Measurements from ENCODE around the gene RUNX1.

DNA sequence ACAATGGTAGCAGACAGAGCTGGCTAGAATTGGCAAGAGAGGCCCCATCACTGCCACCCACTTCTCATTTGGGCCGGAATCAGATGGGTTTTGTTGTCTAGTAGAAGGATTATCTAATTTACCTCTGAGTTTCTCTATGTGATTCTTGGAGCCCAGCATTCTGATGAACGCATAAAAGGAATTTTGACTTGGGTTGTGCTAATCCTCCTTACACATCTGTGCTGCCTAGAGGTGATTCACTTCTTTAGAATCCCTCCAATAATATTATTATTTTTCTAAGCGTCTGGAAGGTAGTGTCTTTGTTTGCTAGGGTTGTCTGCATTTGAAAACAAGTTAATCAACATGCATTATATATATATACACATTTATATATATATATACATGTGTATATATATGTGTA, 118.1 kb downstream of the RUNX1 start:
- TF ChIP-seq CTCF (IDR thresholded peaks at IDR 0.05 in 2 of 3, conservative IDR thresholded peaks at IDR 0.05 in 1 of 3; ENCODE audit: control insufficient read depth in 2 of 3, extremely low read depth in 1 of 3, insufficient read depth in 1 of 3, low read depth in 3 of 3, low read length in 3 of 3) (no peak), CHD4 (IDR thresholded peaks at IDR 0.05) (no peak), CHD1 (IDR thresholded peaks at IDR 0.05; ENCODE audit: low read depth, low read length) (no peak), POLR2AphosphoS5 (IDR thresholded peaks at IDR 0.05; ENCODE audit: low read length) (no peak), NFIC (IDR thresholded peaks at IDR 0.05; ENCODE audit: low read depth, low read length) (no peak), ZNF24 (IDR thresholded peaks at IDR 0.05) (no peak), BHLHE40 (IDR thresholded peaks at IDR 0.05; ENCODE audit: borderline replicate concordance in 1 of 2, low read depth in 2 of 2, low read length in 1 of 2) (no peak), GABPA (IDR thresholded peaks at IDR 0.05; ENCODE audit: low read depth) (no peak)
- TF ChIP-seq, protein P1, sequence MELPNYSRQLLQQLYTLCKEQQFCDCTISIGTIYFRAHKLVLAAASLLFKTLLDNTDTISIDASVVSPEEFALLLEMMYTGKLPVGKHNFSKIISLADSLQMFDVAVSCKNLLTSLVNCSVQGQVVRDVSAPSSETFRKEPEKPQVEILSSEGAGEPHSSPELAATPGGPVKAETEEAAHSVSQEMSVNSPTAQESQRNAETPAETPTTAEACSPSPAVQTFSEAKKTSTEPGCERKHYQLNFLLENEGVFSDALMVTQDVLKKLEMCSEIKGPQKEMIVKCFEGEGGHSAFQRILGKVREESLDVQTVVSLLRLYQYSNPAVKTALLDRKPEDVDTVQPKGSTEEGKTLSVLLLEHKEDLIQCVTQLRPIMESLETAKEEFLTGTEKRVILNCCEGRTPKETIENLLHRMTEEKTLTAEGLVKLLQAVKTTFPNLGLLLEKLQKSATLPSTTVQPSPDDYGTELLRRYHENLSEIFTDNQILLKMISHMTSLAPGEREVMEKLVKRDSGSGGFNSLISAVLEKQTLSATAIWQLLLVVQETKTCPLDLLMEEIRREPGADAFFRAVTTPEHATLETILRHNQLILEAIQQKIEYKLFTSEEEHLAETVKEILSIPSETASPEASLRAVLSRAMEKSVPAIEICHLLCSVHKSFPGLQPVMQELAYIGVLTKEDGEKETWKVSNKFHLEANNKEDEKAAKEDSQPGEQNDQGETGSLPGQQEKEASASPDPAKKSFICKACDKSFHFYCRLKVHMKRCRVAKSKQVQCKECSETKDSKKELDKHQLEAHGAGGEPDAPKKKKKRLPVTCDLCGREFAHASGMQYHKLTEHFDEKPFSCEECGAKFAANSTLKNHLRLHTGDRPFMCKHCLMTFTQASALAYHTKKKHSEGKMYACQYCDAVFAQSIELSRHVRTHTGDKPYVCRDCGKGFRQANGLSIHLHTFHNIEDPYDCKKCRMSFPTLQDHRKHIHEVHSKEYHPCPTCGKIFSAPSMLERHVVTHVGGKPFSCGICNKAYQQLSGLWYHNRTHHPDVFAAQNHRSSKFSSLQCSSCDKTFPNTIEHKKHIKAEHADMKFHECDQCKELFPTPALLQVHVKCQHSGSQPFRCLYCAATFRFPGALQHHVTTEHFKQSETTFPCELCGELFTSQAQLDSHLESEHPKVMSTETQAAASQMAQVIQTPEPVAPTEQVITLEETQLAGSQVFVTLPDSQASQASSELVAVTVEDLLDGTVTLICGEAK (IDR thresholded peaks at IDR 0.05; ENCODE audit: borderline replicate concordance): no peak

Measured in GM12878 (cell line).